HT-29 (cell line): Measurements from ENCODE around the gene SPACA6. TPM values are rescaled to one million over a fixed set of nuclear protein-coding genes. Genes with fewer than 3 reads are reported as not detected.
"Not testable (repeated sequence)": the region's sequence is repeated elsewhere in the genome, so short reads cannot be mapped to it uniquely, and the experiment has no call there.

Experiments used
- DNase-seq: peaks from one replicate; pipeline ENCODE4 v3.0.0-alpha.2; 2015; ENCODE audit warnings: low spot score
- total RNA-seq: library from RNA; depleted of rRNA; stranded (reverse); fragments of >200 nt; shearing (Covaris generic); gene quantifications from 2 replicates; pipeline ENCODE4 v1.2.3, GENCODE V29; 2014; rRNA removed

The SPACA6 gene
- 13.6 and 17.8 TPM in 2 replicates for total RNA-seq

- no peak for DNase-seq
Observed at GRCh38 chr19:51693260-51693659, at the start of gene SPACA6. SPACA6 (plus strand) TSS chr19:51693330; CDS start chr19:51693527, 197 bp downstream.

- DNase-seq = no peak
Observed at GRCh38 chr19:51644636-51645271, 48.4 kb upstream of the SPACA6 start.

- DNase-seq = not testable (repeated sequence)
Observed at GRCh38 chr19:51646730-51647129, 46.4 kb upstream of the SPACA6 start, which contains the start of gene SIGLEC14. SIGLEC14 (minus strand) TSS chr19:51646825; CDS start chr19:51646759, 66 bp downstream.

- DNase-seq = no peak
Observed at GRCh38 chr19:51647318-51647717, 45.8 kb upstream of the SPACA6 start.

- no peak for DNase-seq
Observed at GRCh38 chr19:51651216-51651846, 41.8 kb upstream of the SPACA6 start.

- no peak for DNase-seq
Observed at GRCh38 chr19:51652266-51652665, 40.9 kb upstream of the SPACA6 start.

- DNase-seq = no peak
Observed at GRCh38 chr19:51653162-51653561, 40.0 kb upstream of the SPACA6 start.

- DNase-seq = no peak
Observed at GRCh38 chr19:51654783-51655182, 38.3 kb upstream of the SPACA6 start.

- DNase-seq = peak; percentile 94
Observed at GRCh38 chr19:51660975-51661600, 32.0 kb upstream of the SPACA6 start.

GRCh38 chr19:51663650-51664049 is 29.5 kb upstream of the SPACA6 start:
- no peak for DNase-seq

- no peak for DNase-seq
Observed at GRCh38 chr19:51664131-51664530, 29.0 kb upstream of the SPACA6 start.

- peak; percentile 39 for DNase-seq
Observed at GRCh38 chr19:51664997-51665396, 28.1 kb upstream of the SPACA6 start.

- DNase-seq = no peak
Observed at GRCh38 chr19:51668216-51668615, 24.9 kb upstream of the SPACA6 start.

- peak; percentile 79 for DNase-seq
Observed at GRCh38 chr19:51675911-51676565, 17.1 kb upstream of the SPACA6 start.

GRCh38 chr19:51676566-51677083 is 16.5 kb upstream of the SPACA6 start:
- DNase-seq = no peak

- no peak for DNase-seq
Observed at GRCh38 chr19:51680474-51680873, 12.7 kb upstream of the SPACA6 start.

GRCh38 chr19:51681286-51681941 is 11.7 kb upstream of the SPACA6 start:
- DNase-seq = peak; percentile 29

GRCh38 chr19:51686171-51686570 is 7.0 kb upstream of the SPACA6 start:
- no peak for DNase-seq

- DNase-seq = peak; percentile 83
Observed at GRCh38 chr19:51687791-51688670, 5.1 kb upstream of the SPACA6 start.
